GM19463 (cell line): ENCODE measurements around the gene AQP12B.

ENCODE experiments used
- ATAC-seq: cut with Tn5 transposase; IDR thresholded peaks from one replicate; pipeline ENCODE4 v1.9.1; 2021; ENCODE audit warnings: mild to moderate bottlenecking, moderate library complexity; ENCODE audit not compliant: unreplicated experiment

AQP12B gene

DNA sequence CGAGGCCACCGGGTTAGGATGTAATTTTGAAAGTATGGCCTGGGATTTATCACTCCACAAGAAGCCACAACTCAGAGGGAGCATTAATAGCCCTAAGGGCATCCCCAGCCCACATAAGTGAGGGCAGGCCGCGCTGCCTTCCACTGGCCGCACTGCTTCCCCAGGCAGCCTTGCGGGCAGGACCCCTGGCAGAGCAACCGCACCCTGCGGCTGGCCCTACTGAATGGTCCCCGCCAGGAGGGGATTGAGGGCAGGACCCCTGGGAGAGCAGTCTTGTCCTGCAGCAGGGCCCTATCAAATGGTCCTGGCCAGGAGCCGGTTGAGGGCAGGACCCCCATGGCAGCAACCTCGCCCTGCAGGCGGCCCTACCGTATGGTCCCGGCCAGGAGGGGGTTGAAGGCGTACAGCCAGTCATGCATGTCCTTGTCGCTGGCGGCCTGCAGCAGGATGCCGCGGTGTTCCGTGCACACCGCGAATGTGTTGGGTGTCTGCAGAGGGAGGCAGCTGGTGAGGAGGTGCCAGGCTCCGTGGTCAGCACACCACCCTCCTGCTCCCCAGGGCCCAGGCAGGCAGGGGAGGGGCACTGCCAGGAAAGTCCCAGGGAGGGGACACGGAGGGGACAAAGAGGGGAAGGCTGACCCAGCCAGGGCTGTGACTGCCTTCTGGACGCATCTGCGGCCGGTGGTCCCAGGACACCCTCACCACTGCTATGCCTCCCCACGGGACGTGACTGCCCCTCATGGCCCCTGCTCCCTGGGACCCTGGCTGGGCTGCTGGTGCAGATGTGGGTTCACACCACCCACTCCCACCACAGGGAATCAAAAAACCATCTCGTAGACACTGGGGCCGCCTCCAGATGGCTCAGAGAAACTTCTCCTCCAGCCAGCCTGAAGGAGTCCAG is 35.2 kb upstream of the AQP12B start:
- ATAC-seq: no peak

- no peak for ATAC-seq
These were observed 34.5 kb upstream of the AQP12B start for GRCh38 chr2:240717181-240717641.

GRCh38 chr2:240716130-240716798 is 33.6 kb upstream of the AQP12B start:
- no peak for ATAC-seq

GRCh38 chr2:240714747-240715725 is 32.4 kb upstream of the AQP12B start:
- ATAC-seq: no peak

- no peak for ATAC-seq
These were observed 31.5 kb upstream of the AQP12B start for GRCh38 chr2:240713928-240714746.

DNA sequence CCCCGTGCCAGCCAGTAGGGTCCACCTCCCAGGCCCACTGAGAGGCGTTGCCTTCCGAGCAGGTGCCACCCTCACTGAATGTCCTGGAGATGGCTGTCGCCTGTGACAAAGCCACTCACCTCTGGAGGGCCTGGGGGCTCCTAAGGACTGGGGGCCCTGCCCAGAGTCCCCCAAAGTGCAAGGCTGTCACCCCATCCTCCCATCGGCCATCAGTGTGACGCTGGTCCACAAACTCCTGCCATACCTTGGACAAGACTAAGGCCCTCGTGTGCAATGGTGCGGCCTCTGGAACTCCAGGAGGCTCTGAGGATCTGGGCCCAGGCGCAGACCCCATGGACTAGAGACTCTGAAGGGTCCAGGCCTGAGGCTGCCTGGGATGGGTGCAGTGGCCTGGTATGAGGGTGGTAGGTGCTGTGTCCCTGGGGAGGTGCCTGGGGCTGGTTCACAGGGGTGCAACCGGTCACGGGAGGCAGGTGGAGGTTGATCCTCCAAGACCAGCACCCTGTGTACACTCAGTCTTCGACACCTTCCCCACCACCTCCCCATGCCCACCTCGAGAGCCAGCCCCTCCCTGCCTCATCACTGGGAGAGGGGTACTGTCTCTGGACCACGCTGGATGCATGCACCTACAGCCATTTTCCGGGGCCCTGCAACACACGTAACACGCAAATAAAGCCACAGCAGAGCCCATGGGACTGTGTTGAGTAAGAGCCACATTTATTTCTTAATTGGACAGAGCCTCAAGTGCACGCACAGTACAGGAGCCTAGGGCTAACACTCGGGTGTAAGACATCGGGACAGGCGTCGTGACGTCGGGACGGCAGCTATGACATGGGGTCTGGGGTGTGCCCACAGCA is 30.6 kb upstream of the AQP12B start:
- no peak for ATAC-seq

DNA sequence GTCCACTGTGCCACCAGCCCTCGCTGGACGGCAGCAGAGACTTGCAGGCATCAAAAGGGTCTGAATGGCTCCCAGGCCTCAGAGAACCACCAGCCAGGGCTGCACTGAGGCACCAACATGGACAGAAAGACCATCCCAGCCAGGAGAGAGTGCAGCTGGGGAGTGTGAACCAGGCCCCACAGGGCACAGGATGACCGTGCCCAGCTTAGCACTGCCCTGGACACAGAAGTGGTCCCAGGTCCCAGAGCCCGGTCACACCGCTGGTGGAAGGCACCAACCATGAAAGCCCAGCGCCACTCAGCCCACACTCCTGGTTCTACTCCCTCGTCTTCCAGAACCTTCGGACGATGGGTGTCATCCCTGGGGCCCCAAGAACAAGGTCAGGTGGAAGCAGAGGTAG is 29.4 kb upstream of the AQP12B start:
- ATAC-seq: no peak

GRCh38 chr2:240711701-240712100 is 29.0 kb upstream of the AQP12B start:
- ATAC-seq: no peak

GRCh38 chr2:240711296-240711695 is 28.6 kb upstream of the AQP12B start:
- no peak for ATAC-seq

DNA sequence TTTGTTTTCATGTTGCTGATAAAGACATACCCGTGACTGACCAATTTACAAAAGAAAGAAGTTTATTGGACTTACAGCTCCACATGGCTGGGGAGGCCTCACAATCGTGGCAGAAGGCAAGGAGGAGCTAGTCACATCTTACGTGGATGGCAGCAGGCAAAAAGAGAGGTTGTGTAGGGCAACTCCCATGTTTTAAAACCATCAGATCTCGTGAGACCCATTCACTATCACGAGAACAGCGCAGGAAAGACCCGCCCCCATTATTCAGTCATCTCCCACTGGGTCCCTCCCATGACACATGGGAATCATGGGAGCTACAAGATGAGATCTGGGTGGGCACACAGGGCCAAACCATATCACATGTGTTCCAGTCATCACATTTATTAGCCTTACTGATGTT is 25.8 kb upstream of the AQP12B start:
- ATAC-seq: no peak

- no peak for ATAC-seq
These were observed 25.1 kb upstream of the AQP12B start for GRCh38 chr2:240707821-240708220.

GRCh38 chr2:240707043-240707756 is 24.5 kb upstream of the AQP12B start:
- ATAC-seq: no peak

DNA sequence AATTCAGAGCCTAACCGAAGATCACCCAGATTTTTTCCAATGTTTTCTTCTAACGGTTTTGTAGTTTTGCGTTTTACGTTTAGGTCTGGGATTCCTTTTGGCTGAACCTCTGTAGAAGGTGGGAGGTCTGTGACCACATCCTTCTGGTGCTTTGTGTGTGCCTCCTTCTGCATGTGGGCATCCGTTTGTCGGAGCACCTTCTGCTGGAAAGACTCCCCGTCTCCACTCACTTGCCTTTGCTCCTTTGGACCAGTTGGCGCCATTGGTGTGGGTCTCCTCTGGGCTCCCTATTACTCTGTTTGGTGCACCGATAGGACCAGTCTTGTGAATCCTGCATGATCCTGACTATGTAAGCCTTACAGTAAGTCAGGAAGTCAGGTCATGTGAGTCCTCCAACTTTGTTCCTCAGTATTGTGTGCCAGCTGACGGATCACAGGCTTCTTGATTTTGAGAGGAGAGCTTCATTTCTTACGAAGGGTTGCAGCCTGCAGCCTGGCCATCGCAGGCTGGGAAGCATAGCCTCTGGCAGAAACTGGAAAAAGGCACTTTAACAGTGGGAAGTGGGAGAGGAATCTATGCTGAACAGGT is 22.6 kb upstream of the AQP12B start:
- no peak for ATAC-seq

DNA sequence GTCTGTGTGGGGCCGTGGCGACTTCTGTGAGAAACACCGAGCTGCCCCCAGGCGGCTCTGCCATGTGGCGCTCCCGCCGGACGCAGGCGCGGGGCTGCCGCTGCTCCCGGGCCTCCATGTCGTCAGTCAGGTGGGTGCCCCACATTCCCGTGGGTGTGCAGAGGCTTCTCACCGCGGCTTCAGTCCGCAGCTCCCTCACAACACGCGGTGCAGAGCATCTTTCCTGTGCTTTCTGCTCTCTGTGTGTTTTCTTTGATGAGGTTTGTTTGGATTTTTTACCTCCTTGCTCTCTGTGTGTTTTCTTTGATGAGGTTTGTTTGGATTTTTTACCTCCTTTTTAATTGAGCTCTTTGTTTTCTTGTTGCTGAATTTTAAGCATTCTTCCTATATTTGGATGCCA is 22.0 kb upstream of the AQP12B start:
- ATAC-seq: no peak

DNA sequence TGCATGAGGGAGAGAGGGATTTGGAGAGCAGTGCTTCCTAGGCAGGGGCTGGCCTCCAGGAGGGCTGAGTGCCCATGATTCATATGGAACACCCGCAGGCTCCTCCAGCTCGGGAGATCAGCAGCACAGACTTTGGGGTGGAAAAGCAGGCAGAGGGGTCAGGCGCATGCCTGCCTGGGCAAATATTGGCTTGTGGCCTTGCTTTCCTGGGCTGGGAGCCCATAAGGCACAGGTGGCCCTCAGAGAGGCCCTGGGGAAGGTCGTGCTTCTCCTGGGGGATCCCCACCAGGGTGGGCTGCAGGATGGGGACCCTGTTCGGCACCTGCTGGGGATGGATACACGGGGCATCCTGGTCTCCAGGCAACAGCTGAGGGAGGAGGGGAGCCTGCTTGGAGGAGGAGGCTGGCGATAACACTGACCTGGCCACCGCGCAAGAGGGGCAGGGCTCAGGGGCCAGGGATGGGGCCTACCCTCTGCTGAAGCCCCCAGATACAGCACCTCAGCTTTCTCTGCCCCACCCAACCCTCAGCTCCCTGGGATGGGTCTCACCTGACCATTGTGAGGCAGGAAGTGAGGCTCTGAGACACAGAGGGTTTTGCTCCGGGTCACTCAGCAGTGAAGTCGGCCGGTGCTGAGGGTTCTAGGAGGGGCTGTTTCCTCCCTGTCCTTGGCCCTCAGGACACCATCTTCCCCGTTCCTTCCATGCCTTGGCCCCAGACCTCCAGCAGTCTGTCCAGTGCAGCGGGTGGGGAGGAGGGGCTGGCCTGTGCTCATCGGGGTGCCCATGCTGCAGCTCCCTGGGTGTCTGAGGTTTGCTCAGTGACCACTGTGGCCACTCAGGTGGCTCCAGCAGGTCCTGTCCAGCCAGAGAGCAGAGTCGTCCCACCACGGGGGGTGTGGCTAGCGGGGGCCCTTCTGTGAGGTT is 21.0 kb upstream of the AQP12B start:
- ATAC-seq: no peak

DNA sequence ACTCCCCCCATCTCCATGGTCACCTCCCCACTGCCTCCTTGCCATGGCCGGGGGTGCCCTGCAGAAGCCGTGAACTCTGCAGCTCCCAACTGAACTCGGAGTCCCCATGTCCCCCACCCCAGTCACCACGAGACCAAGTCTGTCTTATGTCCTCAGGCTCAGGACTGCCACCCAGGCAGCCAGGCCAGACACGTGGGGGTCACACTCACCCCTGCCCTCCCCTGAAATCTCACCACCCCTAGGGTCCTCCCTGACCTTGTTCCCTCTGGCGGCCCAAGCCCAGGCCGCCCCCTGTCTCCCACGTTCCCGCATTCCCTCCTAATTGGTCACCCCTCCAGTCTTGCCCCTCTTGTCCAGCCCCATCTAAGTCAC is 19.9 kb upstream of the AQP12B start:
- ATAC-seq: no peak
